ENCODE measurements around the gene ECT2.

Gene ECT2

DNA sequence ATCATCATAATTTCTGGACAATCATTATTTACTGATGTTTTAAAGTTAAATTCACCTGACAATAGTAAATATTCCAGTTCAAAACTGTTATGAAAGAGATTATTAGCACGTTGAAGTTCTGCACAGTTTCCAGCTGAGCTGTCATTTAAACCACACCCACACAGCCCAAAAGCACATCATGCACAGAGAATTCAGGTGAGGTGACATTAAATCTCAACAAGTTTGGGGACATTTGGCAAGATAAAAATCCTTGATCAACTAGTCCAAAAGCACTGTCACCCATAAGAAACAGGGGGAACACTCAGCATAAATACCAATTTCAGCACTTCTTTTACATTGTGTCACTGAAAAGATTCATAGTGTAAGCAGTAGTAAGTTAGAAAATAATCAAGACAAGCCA is 46.5 kb upstream of the ECT2 start:
- no peak for DNase-seq (ENCODE audit: extremely low read depth, insufficient read length)
- no peaks in the 10 kb centered on the region for H3K27me3 ChIP-seq (replicated peaks; ENCODE audit: control insufficient read depth, insufficient read depth, low read length)
- TF ChIP-seq, protein P1, sequence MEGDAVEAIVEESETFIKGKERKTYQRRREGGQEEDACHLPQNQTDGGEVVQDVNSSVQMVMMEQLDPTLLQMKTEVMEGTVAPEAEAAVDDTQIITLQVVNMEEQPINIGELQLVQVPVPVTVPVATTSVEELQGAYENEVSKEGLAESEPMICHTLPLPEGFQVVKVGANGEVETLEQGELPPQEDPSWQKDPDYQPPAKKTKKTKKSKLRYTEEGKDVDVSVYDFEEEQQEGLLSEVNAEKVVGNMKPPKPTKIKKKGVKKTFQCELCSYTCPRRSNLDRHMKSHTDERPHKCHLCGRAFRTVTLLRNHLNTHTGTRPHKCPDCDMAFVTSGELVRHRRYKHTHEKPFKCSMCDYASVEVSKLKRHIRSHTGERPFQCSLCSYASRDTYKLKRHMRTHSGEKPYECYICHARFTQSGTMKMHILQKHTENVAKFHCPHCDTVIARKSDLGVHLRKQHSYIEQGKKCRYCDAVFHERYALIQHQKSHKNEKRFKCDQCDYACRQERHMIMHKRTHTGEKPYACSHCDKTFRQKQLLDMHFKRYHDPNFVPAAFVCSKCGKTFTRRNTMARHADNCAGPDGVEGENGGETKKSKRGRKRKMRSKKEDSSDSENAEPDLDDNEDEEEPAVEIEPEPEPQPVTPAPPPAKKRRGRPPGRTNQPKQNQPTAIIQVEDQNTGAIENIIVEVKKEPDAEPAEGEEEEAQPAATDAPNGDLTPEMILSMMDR (IDR thresholded peaks at IDR 0.05; ENCODE audit: insufficient read depth, low read length, poor library complexity, severe bottlenecking), result no peak
- no peak overlapping the region for H3K4me3 ChIP-seq (replicated peaks; ENCODE audit: low read depth, low read length)
- no peaks in the 10 kb centered on the region for H3K36me3 ChIP-seq (ENCODE audit: control insufficient read depth, insufficient read depth, low read length)

DNA sequence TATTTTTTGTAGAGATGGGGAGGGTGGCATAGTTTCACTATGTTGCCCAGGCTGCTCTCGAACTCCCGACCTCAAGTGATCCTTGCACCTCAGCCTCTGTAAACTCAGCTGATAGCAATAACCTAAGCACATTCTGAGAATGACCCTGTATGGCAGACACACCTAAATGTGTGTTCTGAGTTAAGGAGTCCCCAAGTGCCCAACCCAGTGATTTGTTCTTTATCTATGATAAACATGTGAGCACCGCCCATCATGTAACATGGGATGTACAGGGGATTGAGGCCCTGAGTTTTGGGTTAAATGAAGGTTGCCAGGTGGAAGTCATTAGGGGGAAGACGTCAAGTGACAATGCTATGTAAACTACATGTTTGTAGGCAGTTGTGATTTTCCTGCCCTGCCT is 45.4 kb upstream of the ECT2 start:
- no peak for DNase-seq (ENCODE audit: extremely low read depth, insufficient read length)
- Histone ChIP-seq H3K4me3 (replicated peaks; ENCODE audit: low read depth, low read length) (no peak overlapping the region), H3K27me3 (replicated peaks; ENCODE audit: control insufficient read depth, insufficient read depth, low read length) (no peaks in the 10 kb centered on the region), H3K36me3 (ENCODE audit: control insufficient read depth, insufficient read depth, low read length) (no peaks in the 10 kb centered on the region)
- TF ChIP-seq, protein P1 (IDR thresholded peaks at IDR 0.05; ENCODE audit: insufficient read depth, low read length, poor library complexity, severe bottlenecking), result no peak

DNA sequence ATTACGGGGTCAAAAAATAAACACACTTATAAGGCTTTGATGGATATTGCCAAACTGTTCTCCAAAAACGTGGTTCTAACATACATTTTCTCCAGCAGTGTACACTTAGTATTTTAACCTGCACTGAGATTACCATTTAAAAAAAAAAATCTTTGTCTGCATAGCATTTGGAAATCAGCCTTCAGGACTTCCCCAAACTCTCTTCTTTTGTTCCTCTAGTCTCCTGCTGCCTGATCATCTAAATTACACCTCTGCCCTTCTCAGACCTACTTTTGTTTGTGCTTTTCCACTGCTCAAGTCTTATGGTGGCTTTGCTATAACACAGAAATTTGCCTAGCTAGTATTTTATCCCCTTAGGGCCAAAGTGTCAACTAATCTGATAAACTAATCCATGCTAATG is 43.5 kb upstream of the ECT2 start:
- DNase-seq (ENCODE audit: extremely low read depth, insufficient read length), result no peak
- no peaks in the 10 kb centered on the region for H3K36me3 ChIP-seq (ENCODE audit: control insufficient read depth, insufficient read depth, low read length)
- H3K4me3 ChIP-seq (replicated peaks; ENCODE audit: low read depth, low read length), result no peak overlapping the region
- TF ChIP-seq, protein P1 (IDR thresholded peaks at IDR 0.05; ENCODE audit: insufficient read depth, low read length, poor library complexity, severe bottlenecking), result no peak
- H3K27me3 ChIP-seq (replicated peaks; ENCODE audit: control insufficient read depth, insufficient read depth, low read length), result no peaks in the 10 kb centered on the region

DNA sequence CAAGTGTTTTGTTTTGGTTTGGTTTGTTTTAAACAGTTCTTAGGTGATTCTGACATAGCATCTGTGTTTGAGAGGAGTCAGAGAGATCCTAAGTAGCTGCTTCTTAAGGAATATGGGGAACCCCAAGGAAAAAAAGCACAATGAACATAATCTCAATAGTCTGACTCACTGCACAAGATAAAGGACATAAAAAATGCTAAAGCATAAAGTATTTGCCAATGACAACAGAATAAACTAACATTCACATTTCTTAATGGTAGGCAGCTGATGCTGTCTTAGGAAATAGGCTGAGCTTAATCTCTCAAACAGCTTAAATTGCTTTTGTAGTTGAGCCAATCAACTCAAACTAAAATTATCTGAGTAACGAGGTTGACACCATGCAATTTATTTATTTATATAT is 42.6 kb upstream of the ECT2 start:
- H3K36me3 ChIP-seq (ENCODE audit: control insufficient read depth, insufficient read depth, low read length), result no peaks in the 10 kb centered on the region
- H3K27me3 ChIP-seq (replicated peaks; ENCODE audit: control insufficient read depth, insufficient read depth, low read length), result no peaks in the 10 kb centered on the region
- no peak for DNase-seq (ENCODE audit: extremely low read depth, insufficient read length)
- TF ChIP-seq, protein P1 (IDR thresholded peaks at IDR 0.05; ENCODE audit: insufficient read depth, low read length, poor library complexity, severe bottlenecking), result no peak
- no peak overlapping the region for H3K4me3 ChIP-seq (replicated peaks; ENCODE audit: low read depth, low read length)

DNA sequence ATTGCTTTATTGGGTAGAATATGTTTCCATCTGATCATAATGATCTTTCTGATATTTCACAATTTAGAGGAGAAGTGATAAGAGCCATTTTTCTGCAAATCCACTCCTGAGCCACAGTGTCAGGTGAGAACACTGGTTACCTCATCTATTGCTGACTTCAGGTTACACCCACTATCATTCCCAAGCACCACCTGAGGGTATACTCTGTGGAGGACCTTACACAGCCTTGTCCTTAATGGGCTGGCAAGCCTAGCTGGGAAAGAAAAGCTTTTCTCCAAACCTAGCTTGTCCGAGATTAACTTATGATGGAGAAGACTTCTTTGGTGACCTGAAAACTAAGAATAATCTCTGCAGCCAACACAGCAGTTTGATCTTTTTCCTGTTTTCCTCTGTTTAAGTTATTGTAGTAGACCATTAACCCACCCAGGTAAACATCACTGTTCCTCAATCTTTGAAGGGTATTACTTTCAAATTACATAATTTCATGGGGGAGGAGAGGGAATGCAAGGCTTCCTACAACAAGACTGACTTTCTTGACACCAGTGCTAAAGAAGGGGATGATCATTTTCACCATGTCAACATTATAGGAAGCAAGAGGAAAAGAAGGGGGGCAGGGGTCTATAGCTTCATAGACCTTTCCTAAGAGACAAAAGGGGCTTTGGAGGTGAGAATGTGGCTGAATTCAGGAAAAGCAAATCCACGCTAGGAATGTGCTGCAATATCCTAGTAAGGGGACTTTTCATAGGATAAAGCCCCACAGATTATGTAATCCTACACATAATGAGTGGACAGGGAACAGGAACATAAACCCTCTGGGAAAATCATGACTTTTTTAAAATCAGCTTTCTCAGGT is 41.4 kb upstream of the ECT2 start:
- DNase-seq (ENCODE audit: extremely low read depth, insufficient read length), result no peak
- no peaks in the 10 kb centered on the region for H3K36me3 ChIP-seq (ENCODE audit: control insufficient read depth, insufficient read depth, low read length)
- no peak overlapping the region for H3K4me3 ChIP-seq (replicated peaks; ENCODE audit: low read depth, low read length)
- TF ChIP-seq, protein P1 (IDR thresholded peaks at IDR 0.05; ENCODE audit: insufficient read depth, low read length, poor library complexity, severe bottlenecking), result no peak
- no peaks in the 10 kb centered on the region for H3K27me3 ChIP-seq (replicated peaks; ENCODE audit: control insufficient read depth, insufficient read depth, low read length)

Data from GM06990 (cell line).